ENCODE results near the gene NUP35. TPM values are rescaled to one million over a fixed set of nuclear protein-coding genes. Genes with fewer than 3 reads are reported as not detected.
"Not testable (repeated sequence)": the region's sequence is repeated elsewhere in the genome, so short reads cannot be mapped to it uniquely, and the experiment has no call there.

The NUP35 gene
- total RNA-seq, 1 donor from 2014 or later: 11.1 TPM

- no peak for DNase-seq (ENCODE audit: extremely low read depth, low read depth, low spot score)
Measured at GRCh38 chr2:183126635-183127034, 2.4 kb downstream of the NUP35 start.

DNA sequence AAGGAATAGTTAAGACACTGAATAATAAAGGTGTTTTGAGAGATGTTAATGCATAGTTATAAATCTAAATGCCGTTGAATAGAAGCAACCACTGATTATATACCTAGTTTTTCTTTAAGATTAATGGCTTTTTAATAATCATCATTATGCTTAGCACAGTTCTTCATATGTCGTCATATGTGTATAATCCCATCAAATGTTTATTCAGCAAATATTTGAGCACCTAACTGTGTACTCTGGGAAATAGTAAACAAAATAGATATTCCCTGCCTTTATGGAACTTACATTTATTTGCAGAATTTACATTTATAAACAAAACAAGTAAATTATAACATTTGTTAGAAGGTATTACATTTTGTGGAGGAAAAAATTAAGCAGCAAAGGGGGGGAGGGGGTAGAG lies 9.8 kb downstream of the NUP35 start:
- no peak for DNase-seq (ENCODE audit: extremely low read depth, low read depth, low spot score)

DNA sequence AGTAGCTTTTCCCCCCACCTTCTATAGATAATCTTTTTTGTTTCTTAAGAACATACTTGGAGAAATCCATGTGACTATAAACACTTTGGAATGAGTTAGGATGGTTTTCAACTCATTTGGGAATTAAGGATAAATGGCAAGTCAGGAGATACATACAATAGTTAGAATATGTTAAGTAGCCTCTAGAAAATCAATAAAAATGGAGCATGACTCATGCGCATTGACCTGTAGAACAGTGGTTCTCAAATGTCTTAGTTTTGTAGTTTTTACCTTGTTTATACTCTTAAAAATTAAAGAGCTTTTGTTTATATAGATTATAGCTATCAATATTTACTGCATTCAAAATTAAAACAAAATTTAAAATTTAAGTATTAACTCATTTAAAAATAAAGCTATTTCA lies 24.7 kb downstream of the NUP35 start:
- DNase-seq (ENCODE audit: extremely low read depth, low read depth, low spot score): no peak

GRCh38 chr2:183149489-183149888 lies 25.2 kb downstream of the NUP35 start:
- no peak for DNase-seq (ENCODE audit: extremely low read depth, low read depth, low spot score)

GRCh38 chr2:183152280-183152679 lies 28.0 kb downstream of the NUP35 start:
- DNase-seq (ENCODE audit: extremely low read depth, low read depth, low spot score): not testable (repeated sequence)

DNA sequence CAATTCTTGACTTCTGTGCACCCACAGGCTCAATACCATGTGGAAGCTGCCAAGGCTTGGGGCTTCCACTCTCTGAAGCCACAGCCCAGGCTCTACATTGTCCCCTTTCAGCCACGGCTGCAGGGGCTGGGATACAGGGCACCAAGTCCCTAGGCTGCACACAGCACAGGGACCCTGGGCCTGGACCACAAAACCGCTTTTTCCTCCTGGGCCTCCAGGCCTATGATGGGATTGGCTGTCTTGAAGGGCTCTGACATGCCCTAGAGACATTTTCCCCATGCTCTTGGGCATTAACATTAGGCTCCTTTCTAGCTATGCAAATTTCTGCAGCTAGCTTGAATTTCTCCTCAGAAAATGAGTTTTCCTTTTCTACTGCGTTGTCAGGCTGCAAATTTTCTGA lies 29.7 kb downstream of the NUP35 start:
- no peak for DNase-seq (ENCODE audit: extremely low read depth, low read depth, low spot score)

- not testable (repeated sequence) for DNase-seq (ENCODE audit: extremely low read depth, low read depth, low spot score)
Measured at GRCh38 chr2:183154772-183155171, 30.5 kb downstream of the NUP35 start.

GRCh38 chr2:183157131-183157530 lies 32.9 kb downstream of the NUP35 start:
- DNase-seq (ENCODE audit: extremely low read depth, low read depth, low spot score): no peak

- DNase-seq (ENCODE audit: extremely low read depth, low read depth, low spot score): no peak
Measured at GRCh38 chr2:183162362-183162761, 38.1 kb downstream of the NUP35 start.

- DNase-seq (ENCODE audit: extremely low read depth, low read depth, low spot score): no peak
Measured at GRCh38 chr2:183163821-183164649, 39.8 kb downstream of the NUP35 start.

- no peak for DNase-seq (ENCODE audit: extremely low read depth, low read depth, low spot score)
Measured at GRCh38 chr2:183164650-183165015, 40.4 kb downstream of the NUP35 start.

DNA sequence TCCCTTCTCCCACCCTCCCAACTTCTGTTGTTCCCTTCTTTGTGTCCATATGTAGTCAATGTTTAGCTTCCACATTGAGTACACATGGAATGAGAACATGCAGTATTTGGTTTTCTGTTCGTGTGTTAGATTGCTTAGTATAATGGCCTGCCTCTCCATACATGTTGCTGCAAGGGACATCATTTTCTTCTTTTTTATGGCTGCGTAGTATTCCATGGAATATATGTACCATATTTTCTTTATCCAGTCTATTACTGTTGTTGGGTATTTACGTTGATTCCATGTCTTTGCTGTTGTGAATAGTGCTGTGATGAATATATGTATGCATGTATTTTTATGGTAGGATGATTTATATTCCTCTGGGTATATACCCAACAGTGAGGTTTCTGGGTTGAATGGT lies 42.0 kb downstream of the NUP35 start:
- DNase-seq (ENCODE audit: extremely low read depth, low read depth, low spot score): no peak

DNA sequence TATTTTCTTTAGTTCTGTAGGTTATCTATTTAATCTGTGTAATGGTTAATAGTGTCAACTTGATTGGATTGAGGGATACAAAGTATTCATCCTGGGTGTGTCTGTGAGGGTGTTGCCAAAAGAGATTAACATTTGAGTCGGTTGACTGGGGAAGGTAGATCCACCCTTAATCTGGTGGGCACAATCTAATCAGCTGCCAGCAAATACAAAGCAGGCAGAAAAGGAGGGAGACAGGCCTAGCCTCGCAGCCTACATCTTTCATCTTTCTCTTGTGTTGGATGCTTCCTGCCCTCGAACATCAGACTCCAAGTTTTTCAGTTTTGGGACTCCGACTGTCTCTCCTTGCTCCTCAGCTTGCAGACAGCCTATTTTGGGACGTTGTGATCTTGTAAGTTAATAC lies 42.7 kb downstream of the NUP35 start:
- not testable (repeated sequence) for DNase-seq (ENCODE audit: extremely low read depth, low read depth, low spot score)

- DNase-seq (ENCODE audit: extremely low read depth, low read depth, low spot score): no peak
Measured at GRCh38 chr2:183172220-183172887, 48.1 kb downstream of the NUP35 start.

DNA sequence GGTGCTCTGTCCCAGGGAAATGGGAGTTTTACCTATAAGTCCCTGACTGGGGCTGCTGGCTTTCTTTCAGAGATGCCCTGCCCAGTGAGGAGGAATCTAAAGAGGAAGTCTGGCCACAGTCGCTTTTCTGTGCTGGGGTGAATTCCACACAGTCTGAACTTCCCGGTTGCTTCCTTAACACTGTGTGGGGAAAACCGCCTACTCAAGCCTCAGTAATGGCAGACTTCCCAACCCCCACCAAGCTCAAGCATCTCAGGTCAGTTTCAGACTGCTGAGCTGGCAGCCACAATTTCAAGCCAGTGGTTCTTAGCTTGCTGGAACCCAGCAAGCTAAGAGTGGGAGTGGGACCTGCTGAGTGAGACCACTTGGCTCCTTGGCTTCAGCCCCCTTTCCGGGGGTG lies 54.9 kb downstream of the NUP35 start:
- no peak for DNase-seq (ENCODE audit: extremely low read depth, low read depth, low spot score)

- DNase-seq (ENCODE audit: extremely low read depth, low read depth, low spot score): no peak
Measured at GRCh38 chr2:183185534-183185933, 61.3 kb downstream of the NUP35 start.

- DNase-seq (ENCODE audit: extremely low read depth, low read depth, low spot score): no peak
Measured at GRCh38 chr2:183186296-183186695, 62.1 kb downstream of the NUP35 start.

- no peak for DNase-seq (ENCODE audit: extremely low read depth, low read depth, low spot score)
Measured at GRCh38 chr2:183186766-183187165, 62.5 kb downstream of the NUP35 start.

DNA sequence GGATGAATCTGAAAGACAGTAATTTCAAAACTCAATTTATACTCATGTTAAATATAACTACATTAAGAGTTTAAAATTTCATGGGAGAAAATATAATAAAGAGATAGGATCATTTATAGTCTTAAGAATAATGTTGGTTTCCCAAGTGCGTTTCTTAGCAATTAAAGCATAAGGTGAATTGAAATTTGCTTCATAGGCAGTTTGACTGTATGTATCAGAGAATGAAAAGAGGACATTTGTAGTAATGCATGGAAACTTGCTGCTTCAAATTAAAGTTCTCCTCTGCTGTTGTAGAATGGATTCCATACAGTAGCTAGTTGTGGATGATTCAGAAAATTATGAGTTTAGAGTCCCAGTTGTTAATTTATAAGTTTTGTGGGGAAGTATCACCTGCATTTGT lies 68.1 kb downstream of the NUP35 start:
- DNase-seq (ENCODE audit: extremely low read depth, low read depth, low spot score): no peak

GRCh38 chr2:183193904-183194303 lies 69.7 kb downstream of the NUP35 start:
- no peak for DNase-seq (ENCODE audit: extremely low read depth, low read depth, low spot score)

GRCh38 chr2:183195397-183195796 lies 71.2 kb downstream of the NUP35 start:
- DNase-seq (ENCODE audit: extremely low read depth, low read depth, low spot score): no peak

DNA sequence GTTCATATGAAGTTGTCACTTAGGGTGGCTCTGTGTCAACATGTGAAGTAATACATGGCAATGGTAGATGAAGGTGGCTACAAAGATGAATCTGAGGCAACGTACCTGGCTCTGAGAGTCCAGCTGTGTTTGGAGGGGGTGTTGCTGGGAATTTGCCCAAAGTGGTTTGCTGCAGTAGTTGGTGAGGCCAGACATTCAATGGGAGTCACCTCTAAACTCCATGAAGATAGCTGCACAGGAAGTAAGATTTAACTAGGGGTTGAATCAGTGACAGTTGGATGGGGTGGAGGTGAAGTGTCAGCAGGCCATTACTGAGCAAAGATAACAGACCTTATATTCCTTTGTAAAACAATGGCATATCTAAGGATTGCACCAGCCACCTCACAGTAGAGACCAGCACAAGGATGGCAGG lies 71.8 kb downstream of the NUP35 start:
- DNase-seq (ENCODE audit: extremely low read depth, low read depth, low spot score): no peak
